GM23248 (cell line): ENCODE data around the gene CLSTN3. TPM values are rescaled to one million over a fixed set of nuclear protein-coding genes. Genes with fewer than 3 reads are reported as not detected.

ENCODE experiments used
- DNase-seq: peaks from one replicate; pipeline ENCODE4 v3.0.0-alpha.2; 2015
- H2AFZ ChIP-seq: fragments of 200-600 bp; sonication (generic); 2 replicates; pipeline ENCODE4 v1.6.1; 2016; ENCODE audit warnings: antibody characterized with exemption
- H3F3A ChIP-seq: fragments of 200-600 bp; sonication (generic); 2 replicates; pipeline ENCODE4 v1.6.1; 2016; ENCODE audit warnings: mild to moderate bottlenecking, antibody characterized with exemption, mixed run types; ENCODE audit not compliant: insufficient read depth
- H3K27ac ChIP-seq: fragments of 200-600 bp; sonication (generic); 2 replicates; pipeline ENCODE4 v1.5.1; 2016; ENCODE audit warnings: mild to moderate bottlenecking
- H3K27me3 ChIP-seq: fragments of 200-600 bp; sonication (generic); replicated peaks from 2 replicates; pipeline ENCODE4 v1.6.1; 2016; ENCODE audit warnings: mild to moderate bottlenecking; ENCODE audit not compliant: insufficient read depth
- H3K36me3 ChIP-seq: fragments of 200-600 bp; sonication (generic); 2 replicates; pipeline ENCODE4 v1.6.1; 2016; ENCODE audit warnings: low read depth, mild to moderate bottlenecking
- H3K4me1 ChIP-seq: fragments of 200-600 bp; sonication (generic); 2 replicates; pipeline ENCODE4 v1.6.1; 2016; ENCODE audit warnings: mild to moderate bottlenecking; ENCODE audit not compliant: insufficient read depth
- H3K4me2 ChIP-seq: fragments of 200-600 bp; sonication (generic); one replicate; pipeline ENCODE4 v1.6.1; 2016; ENCODE audit warnings: mild to moderate bottlenecking; ENCODE audit not compliant: unreplicated experiment
- H3K4me3 ChIP-seq: fragments of 200-600 bp; sonication (generic); 2 replicates; pipeline ENCODE4 v1.5.1; 2016; ENCODE audit warnings: mild to moderate bottlenecking
- H3K79me2 ChIP-seq: fragments of 200-600 bp; sonication (generic); 2 replicates; pipeline ENCODE4 v1.6.1; 2016; ENCODE audit warnings: mild to moderate bottlenecking; ENCODE audit not compliant: insufficient read depth
- H3K9ac ChIP-seq: fragments of 200-600 bp; sonication (generic); 2 replicates; pipeline ENCODE4 v1.6.1; 2016; ENCODE audit warnings: mild to moderate bottlenecking
- H3K9me2 ChIP-seq: fragments of 200-600 bp; sonication (generic); 2 replicates; pipeline ENCODE4 v1.6.1; 2016; ENCODE audit warnings: mixed run types, mild to moderate bottlenecking, moderate library complexity; ENCODE audit not compliant: insufficient read depth
- H3K9me3 ChIP-seq: fragments of 200-600 bp; sonication (generic); one replicate; pipeline ENCODE4 v1.6.1; 2017; ENCODE audit warnings: low read depth
- H4K20me1 ChIP-seq: fragments of 200-600 bp; sonication (generic); 2 replicates; pipeline ENCODE4 v1.6.0; 2016; ENCODE audit not compliant: insufficient read depth
- EZH2 ChIP-seq: fragments of 200-600 bp; sonication (generic); IDR thresholded peaks from 2 replicates; pipeline ENCODE4 v1.6.1; 2018; ENCODE audit warnings: antibody characterized with exemption, mild to moderate bottlenecking; ENCODE audit not compliant: insufficient read depth, poor library complexity, severe bottlenecking
- EZH2phosphoT487 ChIP-seq: fragments of 200-600 bp; sonication (generic); IDR thresholded peaks from 2 replicates; pipeline ENCODE4 v1.6.1; 2018; ENCODE audit warnings: antibody characterized with exemption, moderate library complexity, mild to moderate bottlenecking, low read depth; ENCODE audit not compliant: insufficient read depth
- WGBS, 2 experiments: methylation state at CpG; one replicate each; pipeline ENCODE4 v1.1.6; 2015 to 2017; ENCODE audit warnings: low lambda C conversion rate in 2 of 2, low coverage in 1 of 2; ENCODE audit errors: missing lambda C conversion rate in 2 of 2; 5-methylcytosine and 5-hydroxymethylcytosine counted together
- in situ Hi-C: fragments of 300-500 bp; cut with MboI; formaldehyde crosslinking; loops from 2 replicates; pipeline ENCODE4 v1.15.0; 2020
- polyA plus RNA-seq: library from polyadenylated mRNA; unstranded; fragments of >200 nt; fragmentation: Nextera tagmentation; extraction: Ambion mirVana; gene quantifications from 2 replicates; pipeline ENCODE4 v1.2.1, GENCODE V29; 2016
- total RNA-seq: library from RNA; depleted of rRNA; stranded (reverse); fragments of >200 nt; shearing (Covaris generic); gene quantifications from 2 replicates; pipeline ENCODE4 v1.2.3, GENCODE V29; 2014

The CLSTN3 gene
- total and polyA plus RNA-seq, 2 experiments from 2014 or later = 1.8 to 4.5 TPM

- no peaks in the 10 kb centered on the region for H3K27me3 ChIP-seq
- H3K4me1 ChIP-seq = peaks cover 11% of the 10 kb centered on the region
- WGBS, 2 experiments = 80 to 84% methylated on average over 5 of the region's 5 CpGs
- no peaks in the 10 kb centered on the region for H3F3A ChIP-seq
- no peak for DNase-seq
- TF ChIP-seq EZH2phosphoT487 (no peak), EZH2 (no peak)
- H3K4me3 ChIP-seq = no peak overlapping the region
- H3K9me3 ChIP-seq = no peaks in the 10 kb centered on the region
- H3K9ac ChIP-seq = no peak overlapping the region
- in situ Hi-C loops = loop anchor here (10.0 kb wide), 1 partner anchor 166 kb away; the partner anchor contains the start of genes C12orf57 and RNU7-1
- H3K27ac ChIP-seq = no peak overlapping the region
- H3K36me3 ChIP-seq = no peaks in the 10 kb centered on the region; the same call in 1 of the 2 replicates
- no peak overlapping the region for H3K4me2 ChIP-seq
- H4K20me1 ChIP-seq = no peaks in the 10 kb centered on the region
- no peak overlapping the region for H2AFZ ChIP-seq
- peaks cover 34% of the 10 kb centered on the region for H3K79me2 ChIP-seq
- H3K9me2 ChIP-seq = no peaks in the 10 kb centered on the region
Observed at GRCh38 chr12:7110661-7111060, 19.5 kb upstream of the CLSTN3 start.

GRCh38 chr12:7112041-7112440 is 18.1 kb upstream of the CLSTN3 start:
- no peak for DNase-seq
- peaks cover 20% of the 10 kb centered on the region for H3K79me2 ChIP-seq
- no peaks in the 10 kb centered on the region for H4K20me1 ChIP-seq
- WGBS, 2 experiments = 79 to 80% methylated on average over 4 of the region's 4 CpGs
- no peak for TF ChIP-seq EZH2
- no peak for TF ChIP-seq EZH2phosphoT487
- in situ Hi-C loops = loop anchor here (10.0 kb wide), 1 partner anchor 167 kb away; the partner anchor contains the start of genes C12orf57 and RNU7-1
- no peaks in the 10 kb centered on the region for H3K9me3 ChIP-seq
- H3K9ac ChIP-seq = no peak overlapping the region
- H3K4me2 ChIP-seq = no peak overlapping the region
- no peak overlapping the region for H3K27ac ChIP-seq
- H3K27me3 ChIP-seq = no peaks in the 10 kb centered on the region
- H2AFZ ChIP-seq = no peak overlapping the region
- H3K36me3 ChIP-seq = no peaks in the 10 kb centered on the region; the same call in 1 of the 2 replicates
- no peaks in the 10 kb centered on the region for H3K9me2 ChIP-seq
- H3K4me3 ChIP-seq = no peak overlapping the region
- peaks cover 6% of the 10 kb centered on the region for H3K4me1 ChIP-seq
- H3F3A ChIP-seq = no peaks in the 10 kb centered on the region

GRCh38 chr12:7113389-7113871 is 16.7 kb upstream of the CLSTN3 start:
- H3K9ac ChIP-seq = no peak overlapping the region
- no peak overlapping the region for H3K4me3 ChIP-seq
- TF ChIP-seq EZH2 = no peak
- WGBS, 2 experiments = 15 to 22% methylated on average over 5 of the region's 5 CpGs
- no peaks in the 10 kb centered on the region for H3K9me3 ChIP-seq
- no peaks in the 10 kb centered on the region for H4K20me1 ChIP-seq
- H3K27ac ChIP-seq = no peak overlapping the region
- H3K4me2 ChIP-seq = peak overlapping the region; percentile 18
- no peaks in the 10 kb centered on the region; the same call in 1 of the 2 replicates for H3K36me3 ChIP-seq
- in situ Hi-C loops = loop anchor here (10.0 kb wide), 1 partner anchor 169 kb away; the partner anchor contains the start of genes C12orf57 and RNU7-1
- peaks cover 4% of the 10 kb centered on the region for H3K4me1 ChIP-seq
- H3F3A ChIP-seq = no peaks in the 10 kb centered on the region
- H2AFZ ChIP-seq = no peak overlapping the region
- no peaks in the 10 kb centered on the region for H3K27me3 ChIP-seq
- H3K9me2 ChIP-seq = no peaks in the 10 kb centered on the region
- peaks cover 12% of the 10 kb centered on the region for H3K79me2 ChIP-seq
- peak; percentile 57 for DNase-seq

- H3K27ac ChIP-seq = no peak overlapping the region
- WGBS, 2 experiments = 79 to 82% methylated on average over 11 of the region's 11 CpGs
- H3K9me3 ChIP-seq = no peaks in the 10 kb centered on the region
- H4K20me1 ChIP-seq = no peaks in the 10 kb centered on the region
- in situ Hi-C loops = loop anchor here (10.0 kb wide), 1 partner anchor 169 kb away; the partner anchor contains the start of genes C12orf57 and RNU7-1
- H3F3A ChIP-seq = no peaks in the 10 kb centered on the region
- H3K36me3 ChIP-seq = no peaks in the 10 kb centered on the region; the same call in 1 of the 2 replicates
- peaks cover 4% of the 10 kb centered on the region for H3K4me1 ChIP-seq
- H3K4me2 ChIP-seq = no peak overlapping the region
- H3K27me3 ChIP-seq = no peaks in the 10 kb centered on the region
- H3K4me3 ChIP-seq = no peak overlapping the region
- H2AFZ ChIP-seq = no peak overlapping the region
- H3K79me2 ChIP-seq = peaks cover 9% of the 10 kb centered on the region; the same call in 1 of the 2 replicates
- no peak for TF ChIP-seq EZH2
- H3K9ac ChIP-seq = no peak overlapping the region
- no peaks in the 10 kb centered on the region for H3K9me2 ChIP-seq
- DNase-seq = no peak
Observed at GRCh38 chr12:7114008-7114407, 16.2 kb upstream of the CLSTN3 start.
